Heart right ventricle (tissue), 16 donors: ENCODE results near the gene AUTS2. TPM values are rescaled to one million over a fixed set of nuclear protein-coding genes. Genes with fewer than 3 reads are reported as not detected.

Source experiments
- ATAC-seq, 8 donors: fragments of 200-7000 bp; cut with Tn5 transposase; one replicate each; pipeline ENCODE4 v1.9.1; 2020; ENCODE audit warnings: mild to moderate bottlenecking in 8 of 8, moderate library complexity in 8 of 8, moderate number of reproducible peaks in 1 of 8
- DNase-seq, 2 donors: peaks; one replicate each; pipeline ENCODE4 v3.0.0-alpha.2; 2020
- H3K27ac ChIP-seq, 10 donors: fragments of 200-600 bp; sonication (generic) in 2 of 10; one replicate each; pipeline versions ENCODE4 v1.5.0 to v1.8.0; 2020 to 2022; ENCODE audit warnings: mild to moderate bottlenecking in 3 of 10
- H3K27me3 ChIP-seq, 7 donors: fragments of 200-600 bp; one replicate each; pipeline ENCODE4 v1.8.0; 2021 to 2022; ENCODE audit warnings: mild to moderate bottlenecking in 2 of 7
- H3K36me3 ChIP-seq, 9 donors: fragments of 200-600 bp; sonication (generic) in 1 of 9; one replicate each; pipeline versions ENCODE4 v1.5.0 to v1.8.0; 2020 to 2022; ENCODE audit warnings: mild to moderate bottlenecking in 2 of 9
- H3K4me1 ChIP-seq, 9 donors: fragments of 200-600 bp; sonication (generic) in 1 of 9; one replicate each; pipeline versions ENCODE4 v1.5.0 to v1.8.0; 2020 to 2022; ENCODE audit warnings: mild to moderate bottlenecking in 4 of 9
- H3K4me3 ChIP-seq, 10 donors: fragments of 200-600 bp; sonication (generic) in 2 of 10; one replicate each; pipeline versions ENCODE4 v1.5.0 to v1.8.0; 2020 to 2022; ENCODE audit warnings: mild to moderate bottlenecking in 7 of 10, moderate library complexity in 2 of 10
- H3K9me3 ChIP-seq, 11 donors: fragments of 200-600 bp in 10 of 11; sonication (generic) in 2 of 11; one replicate each; pipeline versions ENCODE4 v1.5.0 to v1.8.0; 2013 to 2022; ENCODE audit warnings: mild to moderate bottlenecking in 2 of 11, control low read depth in 1 of 11, moderate library complexity in 1 of 11
- WGBS, 2 donors: extraction: QIAGEN DNeasy Blood & Tissue Kit; methylation state at CpG; one replicate each; pipeline ENCODE4 v1.1.7; 2013; ENCODE audit warnings: inconsistent platforms in 1 of 2; 5-methylcytosine and 5-hydroxymethylcytosine counted together
- intact Hi-C, 10 donors: fragments of 100-400 bp; cut with DNase I; formaldehyde crosslinking; loops; one replicate each; pipeline versions ENCODE4 v1.11.1 to v1.14.2; 2022
- polyA plus RNA-seq, 2 donors: library from polyadenylated mRNA; stranded (reverse); fragments of 200-250 nt; gene quantifications; one replicate each; pipeline ENCODE4 v1.2.3, GENCODE V29; 2013
- total RNA-seq, 10 donors: library from RNA; stranded (reverse); fragmentation: NEBNext Ultra II Directional in 3 of 10; extraction: Animal tissue kit (Norgen Biotek cat#: 25700) in 3 of 10; gene quantifications; one replicate each; pipeline versions ENCODE4 v1.2.1 to v1.2.4, GENCODE V29; 2021 to 2023
- TF ChIP-seq, protein P1 (sequence below), 9 donors: fragments of 200-600 bp; sonication (generic) in 2 of 9; IDR thresholded peaks; one replicate each; pipeline versions ENCODE4 v1.5.0 to v1.8.0; 2021 to 2022; ENCODE audit warnings: antibody characterized with exemption in 9 of 9, mild to moderate bottlenecking in 5 of 9, moderate library complexity in 1 of 9
- donor health status: Arrhythmogenic right ventricular cardiomyopathy.
- donor health status: ischemic (EF 13 %, LVEDD 7.1; RV severe dilation, severe dysfunction).
- donor health status: healthy with polysubstance abuse.
- donor health status: DM: no; HTN: yes; CAD: no.
- donor health status: DM: no; HTN: no; CAD: no.
- donor health status: ischemic (EF 25% LVEDD 6.9; RV normal size, moderate dysfunction).
- donor health status: ischemic (EF 25% LVEDD 5.7; RV mildly dilated, moderate dysfunction).
- donor health status: healthy.
- donor health status: DM: yes; HTN: yes; CAD: no.
- donor health status: Ischemic cardiomyopathy.
- donor health status: ischemic (EF 35%, LVEDD 5.7; RV mildly dilated, moderate dysfunction).
- donor health status: nonischemic (EF 11% LVEDD 7.7; RV severe dilation, severe dysfunction).
- donor health status: DM: yes; HTN: yes; CAD: no.
- donor health status: PGD.
- donor health status: ischemic (EF 29% LVEDD 5.4; RV normal size, mild dysfunction).
- donor health status: nonischemic (EF 23%, LVEDD 6.1; RV moderate dilation, normal function).

Gene AUTS2
- total and polyA plus RNA-seq, 12 donors, result 1.6 to 11.2 (median 7.3) TPM

DNA sequence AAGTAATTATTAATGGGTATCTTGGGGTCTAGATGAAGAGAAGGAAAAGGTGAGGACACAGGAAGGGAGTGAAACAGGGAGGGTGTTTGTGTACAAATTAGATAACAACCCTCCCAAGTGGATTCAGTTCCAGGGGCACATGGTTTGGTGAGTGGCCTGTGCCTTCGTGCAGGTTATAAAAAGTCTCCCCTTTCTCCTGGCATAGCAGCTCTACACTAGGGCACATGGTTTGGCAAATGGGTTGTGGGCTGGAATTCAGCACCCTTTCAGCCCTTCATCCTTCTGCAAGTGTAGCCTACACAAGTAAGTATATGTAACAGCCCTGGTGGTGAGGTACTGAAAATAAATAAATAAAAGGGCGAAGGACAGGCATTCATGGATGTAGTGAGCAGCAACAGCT lies 359.4 kb downstream of the AUTS2 start:
- H3K4me1 ChIP-seq, result peaks cover 3 to 66% (median 29%) of the 10 kb centered on the region in 9 donors
- H3K36me3 ChIP-seq, result no peaks in the 10 kb centered on the region
- ATAC-seq (peak in 3 of 8 donors; percentile 32 to 58 (median 57)), DNase-seq (no peak)
- intact Hi-C loops, result loop anchor here in 1 of 10 donors (10.0 kb wide), 1 partner anchor 57 kb away; no protein-coding TSS in a partner anchor
- TF ChIP-seq, protein P1, sequence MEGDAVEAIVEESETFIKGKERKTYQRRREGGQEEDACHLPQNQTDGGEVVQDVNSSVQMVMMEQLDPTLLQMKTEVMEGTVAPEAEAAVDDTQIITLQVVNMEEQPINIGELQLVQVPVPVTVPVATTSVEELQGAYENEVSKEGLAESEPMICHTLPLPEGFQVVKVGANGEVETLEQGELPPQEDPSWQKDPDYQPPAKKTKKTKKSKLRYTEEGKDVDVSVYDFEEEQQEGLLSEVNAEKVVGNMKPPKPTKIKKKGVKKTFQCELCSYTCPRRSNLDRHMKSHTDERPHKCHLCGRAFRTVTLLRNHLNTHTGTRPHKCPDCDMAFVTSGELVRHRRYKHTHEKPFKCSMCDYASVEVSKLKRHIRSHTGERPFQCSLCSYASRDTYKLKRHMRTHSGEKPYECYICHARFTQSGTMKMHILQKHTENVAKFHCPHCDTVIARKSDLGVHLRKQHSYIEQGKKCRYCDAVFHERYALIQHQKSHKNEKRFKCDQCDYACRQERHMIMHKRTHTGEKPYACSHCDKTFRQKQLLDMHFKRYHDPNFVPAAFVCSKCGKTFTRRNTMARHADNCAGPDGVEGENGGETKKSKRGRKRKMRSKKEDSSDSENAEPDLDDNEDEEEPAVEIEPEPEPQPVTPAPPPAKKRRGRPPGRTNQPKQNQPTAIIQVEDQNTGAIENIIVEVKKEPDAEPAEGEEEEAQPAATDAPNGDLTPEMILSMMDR (IDR thresholded peaks at IDR 0.05), result no peak
- H3K27me3 ChIP-seq, result no peaks in the 10 kb centered on the region
- H3K9me3 ChIP-seq, result no peaks in the 10 kb centered on the region
- H3K4me3 ChIP-seq, result no peak overlapping the region
- no peak overlapping the region for H3K27ac ChIP-seq
- WGBS, 2 donors, result 56 to 66% methylated on average over 2 of the region's 2 CpGs

DNA sequence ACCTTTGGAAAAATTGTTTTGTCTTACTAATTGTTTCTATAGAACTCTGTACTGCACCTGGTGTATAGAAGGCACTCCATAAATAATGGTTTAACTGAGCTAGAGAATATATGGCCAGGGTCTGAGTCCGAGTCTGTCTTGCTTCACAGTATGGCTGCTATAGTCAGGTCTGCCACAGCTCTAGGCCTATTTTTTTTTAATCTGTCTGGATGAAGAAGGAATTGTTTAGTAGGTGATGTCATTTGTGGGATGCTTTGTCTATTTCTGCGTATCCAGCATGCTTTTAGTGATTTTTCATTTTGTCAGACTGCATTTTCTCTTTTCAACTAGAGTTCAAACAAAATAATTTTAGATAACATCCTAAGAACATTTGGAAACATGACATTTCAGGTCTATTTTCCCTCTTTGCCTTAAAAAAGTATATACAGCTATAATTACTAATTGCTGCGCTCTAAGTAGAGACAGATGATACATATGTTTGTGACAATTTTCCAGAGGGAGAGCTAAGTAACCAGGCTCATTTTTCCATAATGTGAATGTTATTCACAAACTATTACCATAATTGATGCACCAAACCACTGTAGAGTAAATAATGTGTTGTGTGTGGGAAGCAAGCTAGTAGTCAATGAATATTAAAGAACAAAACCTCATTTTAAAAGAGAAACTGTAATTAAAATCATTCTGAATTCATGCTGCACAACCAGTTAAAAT lies 361.7 kb downstream of the AUTS2 start:
- peaks cover 0 to 54% (median 31%) of the 10 kb centered on the region in 9 donors for H3K4me1 ChIP-seq
- H3K27me3 ChIP-seq, result no peaks in the 10 kb centered on the region
- no peak for ATAC-seq
- intact Hi-C loops, result loop anchor here in 3 of 10 donors (5.0 to 10.0 kb wide), 3 partner anchors 55 to 67 kb away; no protein-coding TSS in a partner anchor
- DNase-seq, result no peak
- no peaks in the 10 kb centered on the region for H3K9me3 ChIP-seq
- H3K36me3 ChIP-seq, result no peaks in the 10 kb centered on the region
- H3K4me3 ChIP-seq, result no peak overlapping the region
- TF ChIP-seq, protein P1 (IDR thresholded peaks at IDR 0.05), result no peak
- no peak overlapping the region for H3K27ac ChIP-seq
- 94 to 96% methylated on average over 3 of the region's 3 CpGs for WGBS, 2 donors

DNA sequence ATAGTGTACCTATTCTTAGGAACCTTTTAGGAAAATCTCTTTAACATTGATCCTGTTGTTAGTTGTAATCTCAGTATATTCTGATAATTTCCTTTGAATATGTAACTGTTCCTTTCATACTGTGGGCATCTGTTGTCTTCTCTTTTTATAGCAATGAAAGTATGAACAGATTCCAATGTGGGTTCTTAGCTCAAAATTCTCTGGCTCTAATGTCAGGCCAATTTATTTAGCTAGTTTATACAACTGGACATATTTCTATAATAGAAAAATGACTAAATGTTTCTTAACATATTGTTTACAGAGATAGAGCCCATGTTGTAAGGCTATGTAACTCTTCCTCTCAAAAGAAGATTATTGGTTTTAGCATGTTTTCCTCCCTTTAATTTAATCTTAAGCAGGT lies 363.2 kb downstream of the AUTS2 start:
- H3K36me3 ChIP-seq, result no peaks in the 10 kb centered on the region
- no peaks in the 10 kb centered on the region for H3K27me3 ChIP-seq
- TF ChIP-seq, protein P1 (IDR thresholded peaks at IDR 0.05), result no peak
- peak overlapping the region in 4 of 10 donors; percentile 21 to 42 (median 34) for H3K27ac ChIP-seq
- intact Hi-C loops, result loop anchor here in 3 of 10 donors (1.0 to 10.0 kb wide), 3 partner anchors 24 to 66 kb away; no protein-coding TSS in a partner anchor
- ATAC-seq (no peak), DNase-seq (no peak)
- H3K4me3 ChIP-seq, result no peak overlapping the region
- no peaks in the 10 kb centered on the region for H3K9me3 ChIP-seq
- H3K4me1 ChIP-seq, result peaks cover 0 to 54% (median 32%) of the 10 kb centered on the region in 9 donors

DNA sequence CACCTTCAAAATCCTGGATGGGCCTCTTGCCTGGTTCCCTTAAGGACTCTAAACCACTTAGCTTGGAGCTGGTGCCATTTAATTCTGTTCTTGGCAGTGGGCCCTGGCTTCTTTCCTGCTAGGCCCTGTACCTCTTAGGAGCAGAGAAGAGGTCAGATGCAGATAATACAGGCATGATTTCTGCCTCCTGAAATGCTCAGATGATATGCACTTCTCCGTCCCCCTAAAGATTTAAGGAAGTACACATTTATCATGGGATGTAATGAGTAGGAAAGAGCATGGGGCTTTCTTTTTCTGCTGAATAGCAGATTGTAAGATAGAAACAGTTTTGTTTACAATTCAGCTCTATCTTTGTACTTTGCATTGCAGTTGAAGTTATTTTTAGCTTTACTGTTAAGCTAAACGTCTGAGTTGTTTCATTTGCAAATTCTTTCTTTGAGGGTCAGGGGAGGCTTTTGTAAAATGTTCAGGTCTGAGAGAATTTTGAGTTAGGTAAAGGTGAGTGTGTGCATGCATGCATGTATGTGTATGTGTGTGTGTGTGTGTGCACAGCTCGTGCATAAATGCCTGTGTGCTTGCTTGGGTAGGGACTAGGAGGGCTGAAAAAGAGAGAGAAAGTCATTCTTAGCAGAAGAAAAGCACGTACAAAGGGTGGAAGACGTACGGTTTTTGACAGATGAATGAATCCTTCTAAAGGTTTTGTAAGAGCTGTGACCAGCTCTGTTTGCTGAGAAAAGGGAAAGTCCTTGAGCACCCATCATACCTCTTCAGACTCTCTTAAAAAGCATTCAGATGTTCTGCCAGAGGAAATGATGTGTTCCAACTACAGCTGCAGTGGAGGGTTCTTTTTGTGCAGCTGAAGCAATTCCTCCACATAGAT lies 364.2 kb downstream of the AUTS2 start:
- 7 to 9% methylated on average over 6 of the region's 6 CpGs for WGBS, 2 donors
- TF ChIP-seq, protein P1 (IDR thresholded peaks at IDR 0.05), result no peak
- intact Hi-C loops, result loop anchor here in 2 of 10 donors (5.0 to 10.0 kb wide), 2 partner anchors 62 to 65 kb away; no protein-coding TSS in a partner anchor
- Histone ChIP-seq H3K27ac (peak overlapping the region in 7 of 10 donors; percentile 21 to 62 (median 36)), H3K36me3 (no peaks in the 10 kb centered on the region), H3K27me3 (no peaks in the 10 kb centered on the region), H3K4me1 (peaks cover 0 to 63% (median 42%) of the 10 kb centered on the region in 9 donors), H3K9me3 (no peaks in the 10 kb centered on the region), H3K4me3 (peak overlapping the region in 2 of 10 donors; percentile 2 to 10)
- DNase-seq (peak; percentile 64 to 71), ATAC-seq (peak; percentile 47 to 91 (median 85))
